Measurements from ENCODE around the gene IGF2R. TPM values are rescaled to one million over a fixed set of nuclear protein-coding genes. Genes with fewer than 3 reads are reported as not detected.

IGF2R gene
- total RNA-seq, 1 experiment from 2014 or later: 75.3 TPM

DNA sequence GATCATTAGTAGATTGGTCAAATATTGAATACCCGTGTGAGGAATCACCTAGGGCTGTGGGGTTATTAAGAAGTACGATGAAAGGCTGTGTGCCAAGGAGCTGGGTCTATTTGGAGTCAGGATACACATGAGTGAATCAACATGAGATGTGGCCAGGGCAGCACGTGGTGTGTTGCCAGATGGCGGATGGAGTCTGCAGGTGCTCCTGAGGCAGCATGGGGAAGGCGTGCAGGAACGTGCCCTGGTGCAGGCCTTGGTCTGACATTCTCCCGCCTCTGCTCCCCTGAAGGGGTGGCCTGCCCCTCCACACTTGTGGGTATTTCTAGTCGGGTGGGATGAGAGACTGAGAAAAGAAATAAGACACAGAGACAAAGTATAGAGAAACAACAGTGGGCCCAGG is 113.7 kb downstream of the IGF2R start (continued):
- TF ChIP-seq FOXP4 (CRISPR knock-in tag; IDR thresholded peaks at IDR 0.05) (no peak), ZBTB21 (CRISPR knock-in tag; IDR thresholded peaks at IDR 0.05; ENCODE audit: borderline replicate concordance) (no peak), MXD4 (CRISPR knock-in tag; IDR thresholded peaks at IDR 0.05; ENCODE audit: borderline replicate concordance) (no peak)
- TF ChIP-seq, protein P1, sequence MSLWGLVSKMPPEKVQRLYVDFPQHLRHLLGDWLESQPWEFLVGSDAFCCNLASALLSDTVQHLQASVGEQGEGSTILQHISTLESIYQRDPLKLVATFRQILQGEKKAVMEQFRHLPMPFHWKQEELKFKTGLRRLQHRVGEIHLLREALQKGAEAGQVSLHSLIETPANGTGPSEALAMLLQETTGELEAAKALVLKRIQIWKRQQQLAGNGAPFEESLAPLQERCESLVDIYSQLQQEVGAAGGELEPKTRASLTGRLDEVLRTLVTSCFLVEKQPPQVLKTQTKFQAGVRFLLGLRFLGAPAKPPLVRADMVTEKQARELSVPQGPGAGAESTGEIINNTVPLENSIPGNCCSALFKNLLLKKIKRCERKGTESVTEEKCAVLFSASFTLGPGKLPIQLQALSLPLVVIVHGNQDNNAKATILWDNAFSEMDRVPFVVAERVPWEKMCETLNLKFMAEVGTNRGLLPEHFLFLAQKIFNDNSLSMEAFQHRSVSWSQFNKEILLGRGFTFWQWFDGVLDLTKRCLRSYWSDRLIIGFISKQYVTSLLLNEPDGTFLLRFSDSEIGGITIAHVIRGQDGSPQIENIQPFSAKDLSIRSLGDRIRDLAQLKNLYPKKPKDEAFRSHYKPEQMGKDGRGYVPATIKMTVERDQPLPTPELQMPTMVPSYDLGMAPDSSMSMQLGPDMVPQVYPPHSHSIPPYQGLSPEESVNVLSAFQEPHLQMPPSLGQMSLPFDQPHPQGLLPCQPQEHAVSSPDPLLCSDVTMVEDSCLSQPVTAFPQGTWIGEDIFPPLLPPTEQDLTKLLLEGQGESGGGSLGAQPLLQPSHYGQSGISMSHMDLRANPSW (CRISPR knock-in tag; conservative IDR thresholded peaks at IDR 0.05; ENCODE audit: low read depth): no peak

GRCh38 chr6:160084198-160084776 is 115.4 kb downstream of the IGF2R start:
- Mint-ChIP-seq H3K9me3 (peaks cover 21% of the 10 kb centered on the region), H3K4me1 (no peaks in the 10 kb centered on the region), H3K4me3 (no peak overlapping the region), H3K27ac (no peak overlapping the region), H3K27me3 (ENCODE audit: low read depth) (no peaks in the 10 kb centered on the region), H3K36me3 (peaks cover 83% of the 10 kb centered on the region)
- no peak for TF ChIP-seq E2F5 (CRISPR knock-in tag; IDR thresholded peaks at IDR 0.05)
- no peak for TF ChIP-seq FOXJ3 (CRISPR knock-in tag; IDR thresholded peaks at IDR 0.05; ENCODE audit: borderline replicate concordance)
- TF ChIP-seq GTF2I (CRISPR knock-in tag; conservative IDR thresholded peaks at IDR 0.05): no peak
- TF ChIP-seq, protein P2, sequence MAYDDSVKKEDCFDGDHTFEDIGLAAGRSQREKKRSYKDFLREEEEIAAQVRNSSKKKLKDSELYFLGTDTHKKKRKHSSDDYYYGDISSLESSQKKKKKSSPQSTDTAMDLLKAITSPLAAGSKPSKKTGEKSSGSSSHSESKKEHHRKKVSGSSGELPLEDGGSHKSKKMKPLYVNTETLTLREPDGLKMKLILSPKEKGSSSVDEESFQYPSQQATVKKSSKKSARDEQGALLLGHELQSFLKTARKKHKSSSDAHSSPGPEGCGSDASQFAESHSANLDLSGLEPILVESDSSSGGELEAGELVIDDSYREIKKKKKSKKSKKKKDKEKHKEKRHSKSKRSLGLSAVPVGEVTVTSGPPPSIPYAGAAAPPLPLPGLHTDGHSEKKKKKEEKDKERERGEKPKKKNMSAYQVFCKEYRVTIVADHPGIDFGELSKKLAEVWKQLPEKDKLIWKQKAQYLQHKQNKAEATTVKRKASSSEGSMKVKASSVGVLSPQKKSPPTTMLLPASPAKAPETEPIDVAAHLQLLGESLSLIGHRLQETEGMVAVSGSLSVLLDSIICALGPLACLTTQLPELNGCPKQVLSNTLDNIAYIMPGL (CRISPR knock-in tag; IDR thresholded peaks at IDR 0.05): no peak
- TF ChIP-seq MYBL2 (CRISPR knock-in tag; IDR thresholded peaks at IDR 0.05): no peak
- TF ChIP-seq, protein P3, sequence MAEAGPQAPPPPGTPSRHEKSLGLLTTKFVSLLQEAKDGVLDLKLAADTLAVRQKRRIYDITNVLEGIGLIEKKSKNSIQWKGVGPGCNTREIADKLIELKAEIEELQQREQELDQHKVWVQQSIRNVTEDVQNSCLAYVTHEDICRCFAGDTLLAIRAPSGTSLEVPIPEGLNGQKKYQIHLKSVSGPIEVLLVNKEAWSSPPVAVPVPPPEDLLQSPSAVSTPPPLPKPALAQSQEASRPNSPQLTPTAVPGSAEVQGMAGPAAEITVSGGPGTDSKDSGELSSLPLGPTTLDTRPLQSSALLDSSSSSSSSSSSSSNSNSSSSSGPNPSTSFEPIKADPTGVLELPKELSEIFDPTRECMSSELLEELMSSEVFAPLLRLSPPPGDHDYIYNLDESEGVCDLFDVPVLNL (CRISPR knock-in tag; IDR thresholded peaks at IDR 0.05; ENCODE audit: borderline replicate concordance, low read depth): no peak
- TF ChIP-seq, protein P4, sequence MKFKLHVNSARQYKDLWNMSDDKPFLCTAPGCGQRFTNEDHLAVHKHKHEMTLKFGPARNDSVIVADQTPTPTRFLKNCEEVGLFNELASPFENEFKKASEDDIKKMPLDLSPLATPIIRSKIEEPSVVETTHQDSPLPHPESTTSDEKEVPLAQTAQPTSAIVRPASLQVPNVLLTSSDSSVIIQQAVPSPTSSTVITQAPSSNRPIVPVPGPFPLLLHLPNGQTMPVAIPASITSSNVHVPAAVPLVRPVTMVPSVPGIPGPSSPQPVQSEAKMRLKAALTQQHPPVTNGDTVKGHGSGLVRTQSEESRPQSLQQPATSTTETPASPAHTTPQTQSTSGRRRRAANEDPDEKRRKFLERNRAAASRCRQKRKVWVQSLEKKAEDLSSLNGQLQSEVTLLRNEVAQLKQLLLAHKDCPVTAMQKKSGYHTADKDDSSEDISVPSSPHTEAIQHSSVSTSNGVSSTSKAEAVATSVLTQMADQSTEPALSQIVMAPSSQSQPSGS (CRISPR knock-in tag; IDR thresholded peaks at IDR 0.05; ENCODE audit: borderline replicate concordance, low read depth): no peak
- TF ChIP-seq ZNF121 (CRISPR knock-in tag; IDR thresholded peaks at IDR 0.05): no peak
- TF ChIP-seq ZNF671 (CRISPR knock-in tag; IDR thresholded peaks at IDR 0.05): no peak
- no peak for TF ChIP-seq JUN (CRISPR knock-in tag; IDR thresholded peaks at IDR 0.05)
- no peak for TF ChIP-seq ZNF396 (CRISPR knock-in tag; IDR thresholded peaks at IDR 0.05; ENCODE audit: borderline replicate concordance)
- TF ChIP-seq, protein P5, sequence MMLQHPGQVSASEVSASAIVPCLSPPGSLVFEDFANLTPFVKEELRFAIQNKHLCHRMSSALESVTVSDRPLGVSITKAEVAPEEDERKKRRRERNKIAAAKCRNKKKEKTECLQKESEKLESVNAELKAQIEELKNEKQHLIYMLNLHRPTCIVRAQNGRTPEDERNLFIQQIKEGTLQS (CRISPR knock-in tag; conservative IDR thresholded peaks at IDR 0.05): no peak
- TF ChIP-seq NFYB (CRISPR knock-in tag; conservative IDR thresholded peaks at IDR 0.05; ENCODE audit: low read depth): no peak
- TF ChIP-seq RELA (CRISPR knock-in tag; IDR thresholded peaks at IDR 0.05; ENCODE audit: borderline replicate concordance): no peak
- TF ChIP-seq SMAD3 (CRISPR knock-in tag; IDR thresholded peaks at IDR 0.05; ENCODE audit: borderline replicate concordance): no peak
- TF ChIP-seq, protein P1 (CRISPR knock-in tag; conservative IDR thresholded peaks at IDR 0.05; ENCODE audit: low read depth): no peak
- TF ChIP-seq OVOL2 (CRISPR knock-in tag; IDR thresholded peaks at IDR 0.05; ENCODE audit: borderline replicate concordance): no peak
- TF ChIP-seq NR2C2 (CRISPR knock-in tag; IDR thresholded peaks at IDR 0.05): no peak
- ChIA-PET POLR2A (no interaction called here), CTCF (no interaction called here)
- DNase-seq (ENCODE audit: low spot score): no peak
- no peak for ATAC-seq
